Vagina (tissue), 2 donors: Measurements from ENCODE around the gene USP12. TPM values are rescaled to one million over a fixed set of nuclear protein-coding genes. Genes with fewer than 3 reads are reported as not detected.

ENCODE experiments used
- DNase-seq, 2 donors: peaks; one replicate each; pipeline ENCODE4 v3.0.0-alpha.2; 2017; ENCODE audit errors: extremely low spot score in 2 of 2
- H3K27ac ChIP-seq: fragments of 200-600 bp; sonication (generic); one replicate; pipeline ENCODE4 v1.5.1; 2019
- H3K27me3 ChIP-seq: fragments of 200-600 bp; sonication (generic); one replicate; pipeline ENCODE4 v1.5.1; 2019
- H3K36me3 ChIP-seq, 2 donors: fragments of 200-600 bp; sonication (generic); one replicate each; pipeline ENCODE4 v1.5.1; 2017 to 2019
- H3K4me1 ChIP-seq: fragments of 200-600 bp; sonication (generic); one replicate; pipeline ENCODE4 v1.5.1; 2019
- H3K4me3 ChIP-seq, 2 donors: fragments of 200-600 bp; sonication (generic); 1 replicate in 1 of 2; 2 replicates in 1 of 2; pipeline ENCODE4 v1.5.1; 2016 to 2019
- H3K9me3 ChIP-seq: fragments of 200-600 bp; sonication (generic); one replicate; pipeline ENCODE4 v1.5.1; 2019
- CTCF ChIP-seq, 3 experiments: fragments of 450-650 bp in 2 of 3; fragments of 200-600 bp in 1 of 3; sonication (generic) in 1 of 3; IDR thresholded peaks; one replicate each; pipeline ENCODE4 v1.5.1; 2017 to 2019; ENCODE audit warnings: antibody characterized with exemption in 3 of 3, mild to moderate bottlenecking in 2 of 3, moderate library complexity in 2 of 3
- POLR2A ChIP-seq, 2 donors: fragments of 450-650 bp; IDR thresholded peaks; one replicate each; pipeline ENCODE4 v1.6.1; 2017; ENCODE audit warnings: antibody characterized with exemption in 2 of 2, mild to moderate bottlenecking in 2 of 2, moderate library complexity in 2 of 2
- POLR2AphosphoS5 ChIP-seq, 2 donors: sonication (generic); formaldehyde crosslinking; IDR thresholded peaks; one replicate each; pipeline ENCODE4 v1.9.0; 2017; ENCODE audit warnings: antibody characterized with exemption in 2 of 2, mild to moderate bottlenecking in 2 of 2, low read depth in 1 of 2; ENCODE audit not compliant: insufficient read depth in 1 of 2
- intact Hi-C: fragments of 100-400 bp; cut with DNase I; formaldehyde crosslinking; loops from one replicate; pipeline ENCODE4 v1.15.1; 2023
- total RNA-seq: library from RNA; depleted of rRNA; stranded (reverse); fragments of >200 nt; gene quantifications from one replicate; pipeline ENCODE4 v1.2.3, GENCODE V29; 2016

Gene USP12
- total RNA-seq, 1 donor from 2014 or later = 20.9 TPM

- Histone ChIP-seq H3K36me3 (no peaks in the 10 kb centered on the region), H3K4me1 (no peaks in the 10 kb centered on the region), H3K27me3 (no peaks in the 10 kb centered on the region), H3K4me3 (no peak overlapping the region), H3K27ac (no peak overlapping the region), H3K9me3 (no peaks in the 10 kb centered on the region)
- TF ChIP-seq POLR2AphosphoS5 (IDR thresholded peaks at IDR 0.05; ENCODE audit: insufficient read depth in 1 of 2, low read depth in 1 of 2) = no peak
- TF ChIP-seq CTCF (IDR thresholded peaks at IDR 0.05) = no peak
- no peak for TF ChIP-seq POLR2A (IDR thresholded peaks at IDR 0.05)
- intact Hi-C loops = no loop called here
- no peak for DNase-seq
These were observed 28.9 kb upstream of the USP12 start for GRCh38 chr13:27200413-27201070.

GRCh38 chr13:27199696-27200095 is 28.1 kb upstream of the USP12 start:
- no peaks in the 10 kb centered on the region for H3K36me3 ChIP-seq
- TF ChIP-seq POLR2AphosphoS5 (IDR thresholded peaks at IDR 0.05; ENCODE audit: insufficient read depth in 1 of 2, low read depth in 1 of 2) (no peak), POLR2A (IDR thresholded peaks at IDR 0.05) (no peak), CTCF (IDR thresholded peaks at IDR 0.05) (no peak)
- intact Hi-C loops = no loop called here
- H3K27ac ChIP-seq = no peak overlapping the region
- no peaks in the 10 kb centered on the region for H3K9me3 ChIP-seq
- DNase-seq = no peak
- no peaks in the 10 kb centered on the region for H3K4me1 ChIP-seq
- H3K4me3 ChIP-seq = no peak overlapping the region
- H3K27me3 ChIP-seq = no peaks in the 10 kb centered on the region

- Histone ChIP-seq H3K27ac (no peak overlapping the region), H3K9me3 (no peaks in the 10 kb centered on the region), H3K27me3 (no peaks in the 10 kb centered on the region), H3K4me1 (no peaks in the 10 kb centered on the region), H3K4me3 (no peak overlapping the region), H3K36me3 (no peaks in the 10 kb centered on the region)
- no peak for TF ChIP-seq POLR2A (IDR thresholded peaks at IDR 0.05)
- no peak for TF ChIP-seq CTCF (IDR thresholded peaks at IDR 0.05)
- no peak for TF ChIP-seq POLR2AphosphoS5 (IDR thresholded peaks at IDR 0.05; ENCODE audit: insufficient read depth in 1 of 2, low read depth in 1 of 2)
- DNase-seq = no peak
- intact Hi-C loops = no loop called here
These were observed 27.6 kb upstream of the USP12 start for GRCh38 chr13:27199211-27199610.

- Histone ChIP-seq H3K4me1 (no peaks in the 10 kb centered on the region), H3K4me3 (no peak overlapping the region), H3K27ac (no peak overlapping the region), H3K27me3 (no peaks in the 10 kb centered on the region), H3K36me3 (no peaks in the 10 kb centered on the region), H3K9me3 (no peaks in the 10 kb centered on the region)
- DNase-seq = no peak
- TF ChIP-seq CTCF (IDR thresholded peaks at IDR 0.05) (no peak), POLR2A (IDR thresholded peaks at IDR 0.05) (no peak), POLR2AphosphoS5 (IDR thresholded peaks at IDR 0.05; ENCODE audit: insufficient read depth in 1 of 2, low read depth in 1 of 2) (peak in 1 of 2 donors; percentile 73)
- intact Hi-C loops = no loop called here
These were observed 23.5 kb upstream of the USP12 start for GRCh38 chr13:27194895-27195764.

- DNase-seq = no peak
- Histone ChIP-seq H3K27me3 (no peaks in the 10 kb centered on the region), H3K9me3 (no peaks in the 10 kb centered on the region), H3K36me3 (no peaks in the 10 kb centered on the region), H3K4me3 (no peak overlapping the region), H3K4me1 (no peaks in the 10 kb centered on the region), H3K27ac (no peak overlapping the region)
- TF ChIP-seq POLR2AphosphoS5 (IDR thresholded peaks at IDR 0.05; ENCODE audit: insufficient read depth in 1 of 2, low read depth in 1 of 2) (no peak), CTCF (IDR thresholded peaks at IDR 0.05) (no peak), POLR2A (IDR thresholded peaks at IDR 0.05) (no peak)
- intact Hi-C loops = no loop called here
These were observed 22.6 kb upstream of the USP12 start for GRCh38 chr13:27194209-27194608.
